T-cell (primary cell): Measurements from ENCODE around the gene POC1A. TPM values are rescaled to one million over a fixed set of nuclear protein-coding genes. Genes with fewer than 3 reads are reported as not detected.

ENCODE experiments used
- ATAC-seq, 4 experiments: fragments of 200-7000 bp in 3 of 4; fragments of 150-1000 bp in 1 of 4; cut with Tn5 transposase; replicated peaks in 1 of 4; 1 replicate in 3 of 4; 2 replicates in 1 of 4; pipeline ENCODE4 v1.10.0; 2021; ENCODE audit warnings: moderate library complexity in 3 of 4, mild to moderate bottlenecking in 2 of 4, moderate number of reproducible peaks in 1 of 4
- CTCF ChIA-PET, 2 donors: fragments of 300-600 bp; sonication (Branson Sonifier 250); formaldehyde crosslinking; loops; one replicate each; lab custom pipeline; 2022; ENCODE audit warnings: antibody characterized with exemption in 2 of 2; lab: Charles Lee
- POLR2A ChIA-PET, 2 donors: fragments of 300-600 bp; sonication (Branson Sonifier 250); formaldehyde crosslinking; loops; one replicate each; lab custom pipeline; 2022; ENCODE audit warnings: antibody characterized with exemption in 2 of 2; lab: Charles Lee
- DNase-seq, 35 experiments: peaks; one replicate each; pipeline versions ENCODE4 v3.0.0 to v3.0.0-alpha.2; 2013 to 2023
- H3K27ac ChIP-seq: one replicate; pipeline ENCODE4 v1.5.1; 2013; ENCODE audit warnings: low read length
- H3K27me3 ChIP-seq, 2 experiments: replicated peaks in 1 of 2; 1 replicate in 1 of 2; 2 replicates in 1 of 2; pipeline versions ENCODE4 v1.6.1 to v1.7.0; 2013; ENCODE audit warnings: low read length in 1 of 2, mixed read lengths in 1 of 2; ENCODE audit not compliant: control insufficient read depth in 2 of 2, insufficient read depth in 2 of 2; ENCODE audit errors: extremely low read depth in 1 of 2
- H3K36me3 ChIP-seq, 2 donors: 1 replicate in 1 of 2; 2 replicates in 1 of 2; pipeline versions ENCODE4 v1.6.1 to v1.7.0; 2013; ENCODE audit warnings: low read length in 1 of 2; ENCODE audit not compliant: control insufficient read depth in 2 of 2, insufficient read depth in 1 of 2; ENCODE audit errors: extremely low read depth in 1 of 2
- H3K4me1 ChIP-seq, 2 experiments: 1 replicate in 1 of 2; 2 replicates in 1 of 2; pipeline versions ENCODE4 v1.6.1 to v1.7.0; 2013; ENCODE audit warnings: low read length in 2 of 2, mixed read lengths in 1 of 2; ENCODE audit not compliant: insufficient read depth in 2 of 2, control insufficient read depth in 1 of 2; ENCODE audit errors: extremely low read depth in 1 of 2
- H3K4me3 ChIP-seq, 2 donors: 1 replicate in 1 of 2; 2 replicates in 1 of 2; pipeline versions ENCODE4 v1.5.1 to v1.7.0; 2013; ENCODE audit warnings: mild to moderate bottlenecking in 2 of 2, low read length in 1 of 2, moderate library complexity in 1 of 2; ENCODE audit not compliant: control insufficient read depth in 1 of 2; ENCODE audit errors: extremely low read depth in 1 of 2
- H3K9me3 ChIP-seq: 2 replicates; pipeline ENCODE4 v1.7.0; 2013
- H3K27ac Mint-ChIP-seq, 2 donors: one replicate each; pipeline ENCODE4 v1.8.0; 2020 to 2021; ENCODE audit warnings: mild to moderate bottlenecking in 2 of 2, mixed read lengths in 2 of 2
- H3K27me3 Mint-ChIP-seq, 2 donors: one replicate each; pipeline ENCODE4 v1.8.0; 2021 to 2022; ENCODE audit warnings: mixed read lengths in 2 of 2
- H3K36me3 Mint-ChIP-seq: one replicate; pipeline ENCODE4 v1.8.0; 2021; ENCODE audit warnings: mixed read lengths
- H3K4me1 Mint-ChIP-seq, 3 donors: one replicate each; pipeline ENCODE4 v1.8.0; 2020 to 2022; ENCODE audit warnings: mixed read lengths in 3 of 3, mild to moderate bottlenecking in 1 of 3
- H3K4me3 Mint-ChIP-seq, 3 donors: one replicate each; pipeline ENCODE4 v1.8.0; 2020 to 2022; ENCODE audit warnings: mild to moderate bottlenecking in 3 of 3, mixed read lengths in 3 of 3, moderate library complexity in 3 of 3
- H3K9me3 Mint-ChIP-seq, 3 donors: one replicate each; pipeline ENCODE4 v1.8.0; 2020 to 2022; ENCODE audit warnings: mixed read lengths in 3 of 3
- WGBS: methylation state at CpG from one replicate; pipeline ENCODE4 v1.1.5; 2013; ENCODE audit warnings: missing lambda C conversion rate; ENCODE audit not compliant: insufficient coverage; 5-methylcytosine and 5-hydroxymethylcytosine counted together
- total RNA-seq, 35 experiments: library from RNA in 6 of 35; stranded (reverse) in 6 of 35; fragments of 120-200 nt in 1 of 35; gene quantifications; one replicate each; pipeline versions ENCODE4 v1.2.1 to v1.2.4 and lab custom pipeline; 2013 to 2026

Gene POC1A
- 1 to 10 TPM in 3 of 5 donors, under 1 TPM in 2; 0.91 to 1.9 (median 1.7) TPM for total RNA-seq
- 0.66 TPM for total RNA-seq (2013)
- 0.23 to 21.0 (median 1.5) reads per million in 29 experiments for total RNA-seq (lab: John Stamatoyannopoulos, UW)

DNA sequence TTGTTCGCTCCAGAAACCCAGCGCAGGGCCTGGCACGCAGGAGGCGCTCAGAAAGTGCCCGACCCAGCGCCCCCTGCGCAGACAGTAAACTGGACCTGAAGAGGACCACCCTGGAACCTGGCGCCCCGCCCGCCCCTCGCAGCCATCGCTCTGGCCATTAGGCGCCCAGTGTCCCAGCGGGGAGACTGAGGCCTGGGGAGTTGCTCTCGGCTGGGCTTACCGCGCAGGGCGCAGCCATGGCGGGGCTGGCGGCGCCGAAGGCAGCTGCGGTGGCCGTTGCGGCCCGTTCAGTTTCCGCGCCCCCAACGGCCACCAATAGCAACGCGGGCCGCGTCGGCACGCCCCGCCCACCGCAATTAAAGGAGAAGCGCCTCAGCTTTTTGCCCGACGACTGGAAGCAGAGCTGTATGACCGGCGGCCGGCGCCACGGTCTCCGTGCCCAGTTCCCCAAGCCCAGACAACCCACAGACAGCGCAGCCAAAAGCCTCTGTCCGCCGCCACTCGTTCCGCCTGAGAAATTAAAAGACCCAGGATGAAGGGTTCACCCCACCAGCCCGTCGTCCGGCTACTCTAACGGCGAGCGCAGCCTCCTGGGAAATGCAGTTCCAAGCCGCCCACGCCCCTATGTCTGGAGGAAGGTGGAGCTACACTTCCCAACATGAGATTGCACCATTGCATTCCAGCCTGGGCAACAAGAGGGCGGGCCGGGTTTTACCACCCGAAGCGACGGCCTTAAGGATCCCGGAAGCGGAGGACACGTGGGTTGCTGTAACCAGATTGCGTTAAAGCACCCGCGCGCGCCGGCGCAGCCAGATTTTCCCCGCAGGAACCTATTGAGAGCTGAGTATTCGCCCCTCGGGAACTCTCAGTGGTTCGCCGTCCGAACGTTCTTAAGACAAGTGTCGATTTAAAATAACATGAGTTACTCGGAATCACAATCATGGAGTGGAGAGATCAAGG lies at the start of gene POC1A:
POC1A (minus strand) TSS at position 289 of the 960 bp plus-strand sequence; CDS start at position 238, 51 bp downstream.
- peaks cover 2 to 15% of the 10 kb centered on the region in 2 experiments for H3K4me1 ChIP-seq
- WGBS: under 1% methylated on average over 80 of the region's 83 CpGs
- no peaks in the 10 kb centered on the region for H3K36me3 Mint-ChIP-seq
- ChIA-PET CTCF (interaction anchor here (0.6 to 1.1 kb wide), 5 partner anchors 9 to 171 kb away, joined by 3 to 6 read pairs (median 3); partner anchors contain the start of genes ACY1 (in 1 of the 2), DUSP7 (in 1 of the 2) and RPL29 (in 1 of the 2)), POLR2A (interaction anchor here (0.5 to 1.1 kb wide), 3 partner anchors 8 to 175 kb away, joined by 3 to 4 read pairs (median 3); no protein-coding TSS in a partner anchor)
- peak within 1 kb of the TSS; percentile 90 to 98 for H3K4me3 ChIP-seq
- no peaks in the 10 kb centered on the region for H3K9me3 ChIP-seq
- H3K27ac Mint-ChIP-seq: peak within 1 kb of the TSS; percentile 96
- no peaks in the 10 kb centered on the region for H3K27me3 Mint-ChIP-seq
- peak within 1 kb of the TSS; percentile 90 to 94 (median 92) for H3K4me3 Mint-ChIP-seq
- peaks cover 11 to 12% (median 11%) of the 10 kb centered on the region in 3 donors for H3K4me1 Mint-ChIP-seq
- ATAC-seq (peak; percentile 87 to 89 (median 88)), DNase-seq (peak; percentile 71 to 89 (median 78))
- H3K36me3 ChIP-seq: no peaks in the 10 kb centered on the region
- no peaks in the 10 kb centered on the region for H3K27me3 ChIP-seq
- H3K9me3 Mint-ChIP-seq: no peaks in the 10 kb centered on the region
- H3K27ac ChIP-seq: peak within 1 kb of the TSS; percentile 81

- Histone ChIP-seq H3K4me3 (no peak overlapping the region), H3K36me3 (peaks cover 13 to 78% of the 10 kb centered on the region in 2 donors), H3K27me3 (no peaks in the 10 kb centered on the region), H3K27ac (no peak overlapping the region), H3K9me3 (no peaks in the 10 kb centered on the region), H3K4me1 (peaks cover 10 to 16% of the 10 kb centered on the region in 2 experiments)
- no peak for ATAC-seq
- no peak for DNase-seq
- peaks cover 23 to 40% (median 36%) of the 10 kb centered on the region in 3 donors for H3K4me1 Mint-ChIP-seq
- no peak overlapping the region for H3K27ac Mint-ChIP-seq
- POLR2A ChIA-PET: interaction anchor here in 1 of 2 donors (0.7 kb wide), 1 partner anchor 428 kb away, joined by 4 read pairs; no protein-coding TSS in a partner anchor
- H3K4me3 Mint-ChIP-seq: no peak overlapping the region
- CTCF ChIA-PET: no interaction called here
- no peaks in the 10 kb centered on the region for H3K27me3 Mint-ChIP-seq
- peaks cover 62% of the 10 kb centered on the region for H3K36me3 Mint-ChIP-seq
- H3K9me3 Mint-ChIP-seq: no peaks in the 10 kb centered on the region
- WGBS: no CpG with 5 or more reads among the region's 1 CpG
These were observed 49.5 kb upstream of the POC1A start for GRCh38 chr3:52203701-52204100.

- H3K4me1 Mint-ChIP-seq: peaks cover 32 to 47% (median 44%) of the 10 kb centered on the region in 3 donors
- ATAC-seq: no peak
These were observed 48.3 kb upstream of the POC1A start for GRCh38 chr3:52202384-52203077.

GRCh38 chr3:52200981-52201679 lies 46.9 kb upstream of the POC1A start:
- H3K36me3 Mint-ChIP-seq: peaks cover 43% of the 10 kb centered on the region
- Histone ChIP-seq H3K9me3 (no peaks in the 10 kb centered on the region), H3K27me3 (no peaks in the 10 kb centered on the region), H3K36me3 (peaks cover 13 to 55% of the 10 kb centered on the region in 2 donors), H3K4me1 (peaks cover 20 to 32% of the 10 kb centered on the region in 2 experiments), H3K27ac (no peak overlapping the region), H3K4me3 (no peak overlapping the region)
- H3K4me1 Mint-ChIP-seq: peaks cover 35 to 56% (median 54%) of the 10 kb centered on the region in 3 donors
- DNase-seq (no peak), ATAC-seq (no peak)
- WGBS: 88% methylated on average over 1 of the region's 5 CpGs
- no peaks in the 10 kb centered on the region for H3K27me3 Mint-ChIP-seq
- ChIA-PET CTCF (interaction anchor here (0.6 to 1.0 kb wide), 4 partner anchors 9 to 246 kb away, joined by 3 to 4 read pairs (median 3); no protein-coding TSS in a partner anchor), POLR2A (interaction anchor here in 1 of 2 donors (0.6 kb wide), 1 partner anchor 12 kb away, joined by 3 read pairs; no protein-coding TSS in a partner anchor)
- H3K9me3 Mint-ChIP-seq: no peaks in the 10 kb centered on the region
- H3K4me3 Mint-ChIP-seq: no peak overlapping the region
- H3K27ac Mint-ChIP-seq: peak overlapping the region; percentile 28 to 39

More at GRCh38 chr3:52202384-52203077, 48.3 kb upstream of the POC1A start:
- DNase-seq: no peak
- Mint-ChIP-seq H3K4me3 (no peak overlapping the region), H3K9me3 (no peaks in the 10 kb centered on the region), H3K27ac (peak overlapping the region in 1 of 2 donors; percentile 44), H3K36me3 (peaks cover 52% of the 10 kb centered on the region), H3K27me3 (no peaks in the 10 kb centered on the region)
- H3K27ac ChIP-seq: no peak overlapping the region
- peaks cover 14 to 24% of the 10 kb centered on the region in 2 experiments for H3K4me1 ChIP-seq
- peaks cover 13 to 66% of the 10 kb centered on the region in 2 donors for H3K36me3 ChIP-seq
- CTCF ChIA-PET: no interaction called here
- 80% methylated on average over 2 of the region's 4 CpGs for WGBS
- no peaks in the 10 kb centered on the region for H3K27me3 ChIP-seq
- no peaks in the 10 kb centered on the region for H3K9me3 ChIP-seq
- no peak overlapping the region for H3K4me3 ChIP-seq
- POLR2A ChIA-PET: no interaction called here

DNA sequence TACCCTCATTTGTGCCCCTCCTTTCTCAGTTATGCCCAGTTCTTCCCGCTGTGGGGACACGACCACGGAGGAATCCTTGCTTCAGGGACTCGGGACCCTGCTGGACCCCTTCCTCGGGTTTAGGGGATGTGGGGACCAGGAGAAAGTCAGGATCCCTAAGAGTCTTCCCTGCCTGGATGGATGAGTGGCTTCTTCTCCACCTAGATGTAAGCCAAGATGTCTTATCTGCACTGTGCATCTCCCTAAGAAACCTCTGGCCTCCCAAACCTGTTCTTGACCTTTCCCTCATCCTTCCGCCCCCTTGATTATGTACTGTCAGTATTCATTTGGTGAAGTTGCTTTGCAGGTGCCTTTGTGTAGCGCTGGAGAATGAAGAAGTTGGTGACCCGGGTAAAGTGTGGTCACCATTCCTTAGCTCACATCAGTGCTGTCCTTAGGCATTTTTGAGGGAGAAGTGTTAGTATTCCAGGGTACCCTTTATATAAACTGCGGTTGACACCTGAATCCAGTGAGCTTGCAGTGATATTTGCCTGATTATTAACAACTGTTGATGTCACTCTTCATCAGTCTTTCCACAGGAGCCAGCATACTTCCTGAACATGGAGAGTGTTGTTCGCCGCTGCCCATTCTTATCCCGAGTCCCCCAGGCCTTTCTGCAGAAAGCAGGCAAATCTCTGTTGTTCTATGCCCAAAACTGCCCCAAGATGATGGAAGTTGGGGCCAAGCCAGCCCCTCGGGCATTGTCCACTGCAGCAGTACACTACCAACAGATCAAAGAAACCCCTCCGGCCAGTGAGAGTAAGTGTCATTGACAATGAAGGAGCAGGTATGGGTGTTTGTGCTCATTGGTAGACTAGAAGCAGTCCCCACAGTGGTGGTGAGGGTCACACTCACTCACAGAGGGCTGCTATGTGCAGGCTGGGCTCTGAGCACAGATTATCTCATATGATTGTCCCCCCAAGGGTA lies 44.7 kb upstream of the POC1A start:
- H3K36me3 Mint-ChIP-seq: peaks cover 23% of the 10 kb centered on the region

More for the DNA sequence above, 44.7 kb upstream of the POC1A start:
- peak overlapping the region; percentile 96 to 98 (median 96) for H3K4me3 Mint-ChIP-seq
- POLR2A ChIA-PET: no interaction called here
- no peaks in the 10 kb centered on the region for H3K9me3 ChIP-seq
- DNase-seq (no peak), ATAC-seq (no peak)
- H3K4me1 ChIP-seq: peaks cover 20 to 32% of the 10 kb centered on the region in 2 experiments
- H3K4me3 ChIP-seq: peak overlapping the region; percentile 90 to 98
- no peaks in the 10 kb centered on the region for H3K27me3 Mint-ChIP-seq
- peaks cover 2 to 33% of the 10 kb centered on the region in 2 donors for H3K36me3 ChIP-seq
- H3K27ac Mint-ChIP-seq: peak overlapping the region; percentile 91 to 92
- peak overlapping the region; percentile 70 for H3K27ac ChIP-seq
- H3K9me3 Mint-ChIP-seq: no peaks in the 10 kb centered on the region
- peaks cover 35 to 56% (median 48%) of the 10 kb centered on the region in 3 donors for H3K4me1 Mint-ChIP-seq
- 83% methylated on average over 4 of the region's 14 CpGs for WGBS
- no peaks in the 10 kb centered on the region for H3K27me3 ChIP-seq
- CTCF ChIA-PET: no interaction called here
